GM19324 (cell line): ENCODE results near the gene CADPS2.
"Not testable (repeated sequence)": the region's sequence is repeated elsewhere in the genome, so short reads cannot be mapped to it uniquely, and the experiment has no call there.

Source experiments
- ATAC-seq: cut with Tn5 transposase; IDR thresholded peaks from one replicate; pipeline ENCODE4 v1.9.1; 2021; ENCODE audit warnings: mild to moderate bottlenecking, moderate library complexity; ENCODE audit not compliant: unreplicated experiment, low FRiP score

The CADPS2 gene

DNA sequence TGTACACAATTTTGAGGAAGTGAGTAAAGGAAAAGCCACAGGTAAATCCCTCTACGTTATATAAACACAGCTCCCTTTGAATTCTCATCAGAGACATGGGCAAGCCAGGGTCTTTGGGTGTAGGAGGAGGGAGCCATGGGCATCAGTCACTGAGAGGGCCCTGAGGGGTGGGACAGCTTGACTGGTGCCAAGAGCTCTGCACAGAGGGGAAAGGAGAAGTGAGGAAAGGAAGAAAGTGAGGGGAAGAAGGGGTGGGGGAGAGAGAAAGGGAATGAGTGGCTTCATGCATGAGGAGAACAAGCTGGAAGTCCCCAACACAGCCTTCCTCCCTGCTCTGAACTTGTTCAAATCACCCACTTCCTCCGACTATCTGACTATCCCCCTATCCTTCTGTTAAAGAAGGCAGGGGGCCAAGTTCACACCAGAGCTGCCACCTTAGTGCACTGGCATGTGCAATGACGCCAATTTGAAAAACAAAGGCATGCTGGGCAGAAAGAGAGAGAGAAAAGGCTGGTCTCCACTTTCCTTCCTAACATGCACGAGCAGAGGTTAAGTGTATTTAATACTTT, 167.2 kb downstream of the CADPS2 start:
- ATAC-seq, result no peak

DNA sequence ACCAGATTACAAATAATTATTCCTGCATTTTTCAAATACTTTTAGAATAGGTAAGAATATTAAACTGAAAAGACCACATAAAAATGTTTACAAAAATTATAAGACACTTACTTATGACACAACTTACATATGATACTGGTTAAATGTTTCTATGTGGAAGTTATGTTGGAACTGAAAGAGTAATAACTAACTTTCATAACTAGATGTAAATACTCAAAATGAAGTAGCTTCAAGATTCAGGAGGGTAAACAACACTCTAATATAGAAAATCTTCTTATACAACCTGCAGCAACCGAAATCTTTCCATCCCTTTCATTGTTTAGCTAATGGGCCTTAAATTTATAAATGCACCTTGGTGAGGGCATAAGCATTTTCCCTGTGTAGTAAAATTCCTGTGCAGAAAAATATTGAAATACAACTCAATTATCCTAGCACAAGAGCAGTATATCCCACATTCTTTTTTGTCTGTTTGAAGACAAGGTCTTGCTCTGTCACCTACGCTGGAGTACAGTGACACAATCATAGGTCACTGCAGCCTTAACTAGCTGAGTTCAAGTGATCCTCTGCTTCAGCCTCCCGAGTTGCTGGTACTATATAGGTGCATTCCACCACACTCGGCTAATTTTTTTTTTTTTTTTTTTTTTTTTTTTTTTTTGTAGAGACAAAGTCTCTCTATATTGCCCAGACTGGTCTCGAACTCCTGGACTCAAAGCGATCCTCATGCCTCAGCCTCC, 168.7 kb downstream of the CADPS2 start:
- ATAC-seq, result no peak

DNA sequence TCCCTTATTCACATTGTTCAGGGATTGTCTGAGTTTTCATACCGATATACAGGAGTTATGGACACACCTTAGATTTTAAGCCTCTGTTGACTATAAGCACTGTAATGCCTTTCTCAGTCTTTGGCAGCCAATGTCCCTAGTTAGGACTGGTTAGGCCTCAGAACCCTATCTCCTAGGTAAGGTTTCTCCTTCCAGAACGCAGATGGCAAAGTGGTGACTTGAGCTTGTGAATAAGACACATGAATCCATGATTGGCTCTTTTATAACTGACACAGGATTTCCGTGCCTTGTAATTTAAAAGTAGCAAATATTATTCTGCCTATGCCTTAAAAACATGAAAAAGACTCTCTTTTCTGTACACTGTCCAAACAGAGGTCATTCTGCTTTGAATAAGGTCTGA, 171.1 kb downstream of the CADPS2 start:
- ATAC-seq, result no peak

DNA sequence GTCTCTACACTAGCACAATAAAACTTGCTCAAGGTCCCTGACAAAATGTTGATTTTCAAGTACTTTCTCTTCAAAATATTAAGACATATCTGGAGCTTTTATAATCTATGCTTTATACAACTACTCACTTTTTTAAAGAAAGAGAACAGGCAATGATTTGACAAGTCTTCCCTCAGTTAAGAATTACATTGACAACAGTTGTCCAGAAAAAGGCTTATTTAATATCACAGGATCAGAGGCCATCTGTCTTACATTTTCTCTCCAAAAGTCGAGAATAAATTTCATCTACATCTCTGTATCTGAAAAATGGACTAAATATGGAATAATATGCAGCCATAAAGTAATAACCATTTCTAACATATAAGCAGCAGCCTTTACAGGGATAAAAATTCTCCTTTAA, 175.3 kb downstream of the CADPS2 start:
- no peak for ATAC-seq

DNA sequence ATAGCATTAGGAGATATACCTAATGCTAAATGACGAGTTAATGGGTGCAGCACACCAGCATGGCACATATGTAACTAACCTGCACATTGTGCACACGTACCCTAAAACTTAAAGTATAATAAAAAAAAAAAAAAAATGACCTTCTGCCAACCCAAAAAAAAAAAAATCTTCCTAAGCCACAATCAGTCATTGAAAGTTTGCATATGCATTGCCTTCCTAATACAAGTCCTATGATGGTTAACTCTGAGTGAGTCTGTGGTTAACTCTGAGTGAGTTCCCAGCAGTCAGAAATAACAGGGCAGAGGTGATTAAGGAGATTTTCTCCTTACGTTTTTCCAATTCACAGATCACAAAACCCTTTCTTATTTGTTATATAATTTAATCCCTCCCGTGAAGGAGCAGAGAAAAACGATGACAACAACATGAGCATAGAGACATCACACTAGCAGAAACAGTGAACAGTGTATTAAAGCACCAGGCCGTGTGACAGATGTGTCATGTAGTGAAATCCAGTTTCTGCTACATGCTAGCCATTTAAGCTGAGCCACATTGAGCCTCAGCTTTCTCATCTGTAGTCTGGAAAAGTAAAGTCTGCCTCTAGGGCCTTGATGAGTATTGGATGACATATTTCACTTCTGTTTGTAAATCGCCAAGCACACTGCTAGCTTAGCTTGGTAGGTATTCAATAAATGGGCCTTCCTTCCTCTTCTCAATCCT, 176.2 kb downstream of the CADPS2 start:
- ATAC-seq, result no peak

DNA sequence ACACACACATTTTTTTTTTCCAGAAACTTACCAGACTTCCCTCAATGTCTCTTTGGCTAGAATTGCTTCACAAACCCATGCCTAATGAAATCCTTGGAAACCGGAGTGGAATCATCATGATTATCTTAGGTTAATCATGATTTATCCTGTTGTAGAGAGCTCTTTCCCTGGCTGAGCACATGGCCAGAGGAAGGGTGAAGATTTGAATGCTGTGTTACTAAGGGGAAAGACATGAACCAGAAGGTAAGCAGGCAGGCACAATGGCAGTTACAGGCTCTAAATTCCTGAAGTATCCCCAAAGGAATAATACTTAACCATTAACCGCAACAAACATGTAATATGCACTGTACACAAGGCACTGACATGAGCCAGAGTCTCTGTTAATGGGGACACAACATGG, 179.4 kb downstream of the CADPS2 start:
- ATAC-seq, result no peak

DNA sequence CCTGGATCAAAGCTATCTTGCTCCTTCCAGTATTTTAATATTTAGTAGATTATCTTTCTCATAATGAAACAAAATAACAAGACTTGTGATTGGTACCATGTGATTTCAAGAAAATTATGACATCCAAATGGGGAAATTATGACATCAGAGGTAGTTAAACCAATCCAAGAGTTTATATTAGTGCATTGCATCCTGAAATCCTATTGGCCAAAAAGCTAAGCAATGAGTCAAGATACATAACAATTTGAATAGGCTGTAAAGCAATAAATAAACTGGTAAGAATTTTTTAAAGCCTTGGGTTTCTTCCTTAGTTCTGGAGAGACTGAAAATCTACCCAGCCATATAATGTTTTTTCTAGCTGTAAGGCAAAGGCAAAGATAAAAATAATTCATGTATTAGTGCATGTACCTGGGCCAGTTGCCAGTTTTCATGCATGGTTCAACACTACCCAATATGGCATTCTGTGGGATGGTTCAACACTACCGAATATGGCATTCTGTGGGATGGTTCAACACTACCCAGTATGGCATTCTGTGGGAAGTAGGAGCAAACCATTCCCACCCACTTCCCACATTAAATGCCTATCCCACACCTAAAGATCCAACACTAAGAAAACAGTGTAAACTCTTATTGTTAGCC, 183.3 kb downstream of the CADPS2 start, which contains the start of gene RNF148:
TSS of gene RNF148 (minus strand) at position 51 of the 639 bp plus-strand sequence. CDS start 172 bp downstream, outside the sequence.
- ATAC-seq, result no peak

DNA sequence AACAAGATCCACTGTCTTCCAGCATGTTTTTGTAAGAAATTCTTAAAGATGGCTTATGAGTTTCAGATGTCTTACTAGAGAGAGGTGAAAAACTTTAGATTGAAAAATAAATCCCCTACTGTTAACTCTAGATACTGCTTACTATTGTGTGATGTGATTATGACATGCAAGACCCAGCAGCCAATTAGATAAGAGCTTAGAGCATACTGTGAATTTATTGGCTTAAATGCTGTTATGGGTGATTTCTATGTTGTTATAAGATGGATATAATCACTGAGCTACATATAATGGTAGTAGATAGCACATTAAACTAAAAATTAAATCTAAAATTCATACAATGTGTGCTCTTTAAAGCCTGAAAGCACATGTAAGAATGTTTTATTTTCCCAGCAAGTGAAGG, 187.2 kb downstream of the CADPS2 start, which contains the start of gene RNF133:
TSS of gene RNF133 (minus strand) at position 101 of the 400 bp plus-strand sequence. CDS start 199 bp downstream, outside the sequence.
- ATAC-seq, result no peak

DNA sequence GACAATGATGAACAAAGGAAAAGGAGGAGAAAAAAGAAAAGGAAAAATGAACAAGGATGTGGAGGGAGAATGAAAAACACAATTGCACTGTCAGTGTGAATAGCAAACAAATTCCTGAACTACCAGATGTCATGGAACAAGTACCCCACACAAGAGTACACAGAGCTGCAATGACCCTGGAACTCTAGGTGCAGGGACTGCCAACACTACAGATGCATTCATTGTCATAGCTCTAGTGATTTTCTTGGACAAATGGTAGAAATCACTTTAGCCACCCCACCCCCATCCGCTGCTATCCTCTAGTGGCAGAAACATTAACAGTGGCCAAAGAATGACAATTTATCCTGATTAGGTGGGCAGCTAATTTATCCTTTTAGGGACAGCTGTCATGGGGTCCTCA, 190.4 kb downstream of the CADPS2 start:
- no peak for ATAC-seq

DNA sequence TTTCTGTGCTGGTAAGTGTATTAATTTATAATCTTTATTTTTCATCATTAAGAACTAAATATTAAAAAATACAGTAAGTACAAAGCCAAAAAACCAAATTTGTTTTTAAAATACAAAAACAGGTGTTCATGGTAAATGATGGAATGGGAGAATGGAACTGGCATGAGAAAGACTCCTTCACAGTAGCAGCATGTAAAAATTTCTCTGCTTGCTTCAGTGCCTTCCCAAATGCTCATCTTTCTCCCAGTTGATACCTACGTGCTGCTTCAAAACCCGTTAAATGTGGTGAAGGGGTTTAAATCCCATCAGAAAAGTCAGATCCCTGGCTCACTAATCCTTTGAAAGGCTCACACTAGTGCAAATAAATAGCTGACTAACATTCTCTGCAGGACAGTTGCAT, 191.6 kb downstream of the CADPS2 start:
- no peak for ATAC-seq

DNA sequence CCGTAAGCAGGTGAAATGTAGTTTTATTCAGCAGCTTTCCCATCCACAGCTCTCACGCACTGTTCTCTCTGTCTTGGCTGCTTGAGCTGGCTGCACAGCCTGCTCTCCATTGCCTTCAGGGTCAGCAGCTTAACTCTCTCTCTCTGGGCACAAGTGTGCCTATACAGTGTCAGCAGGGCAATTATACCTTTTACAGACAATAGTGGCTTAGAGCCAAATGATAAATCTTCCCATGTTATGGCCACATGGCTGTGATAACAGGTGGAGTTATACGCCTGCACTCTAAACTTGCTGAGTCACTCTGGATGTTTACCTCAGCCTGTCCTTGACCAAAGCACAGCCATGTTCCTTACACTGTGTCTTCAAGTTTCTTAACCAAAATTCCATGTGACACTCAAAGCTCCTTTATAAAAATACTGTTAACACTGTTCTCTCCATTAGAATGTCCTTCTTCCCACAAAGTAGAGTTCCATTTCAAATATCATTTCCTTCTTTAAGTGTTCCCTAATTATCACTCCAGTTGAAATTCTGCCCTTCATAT, 193.4 kb downstream of the CADPS2 start:
- ATAC-seq, result no peak

DNA sequence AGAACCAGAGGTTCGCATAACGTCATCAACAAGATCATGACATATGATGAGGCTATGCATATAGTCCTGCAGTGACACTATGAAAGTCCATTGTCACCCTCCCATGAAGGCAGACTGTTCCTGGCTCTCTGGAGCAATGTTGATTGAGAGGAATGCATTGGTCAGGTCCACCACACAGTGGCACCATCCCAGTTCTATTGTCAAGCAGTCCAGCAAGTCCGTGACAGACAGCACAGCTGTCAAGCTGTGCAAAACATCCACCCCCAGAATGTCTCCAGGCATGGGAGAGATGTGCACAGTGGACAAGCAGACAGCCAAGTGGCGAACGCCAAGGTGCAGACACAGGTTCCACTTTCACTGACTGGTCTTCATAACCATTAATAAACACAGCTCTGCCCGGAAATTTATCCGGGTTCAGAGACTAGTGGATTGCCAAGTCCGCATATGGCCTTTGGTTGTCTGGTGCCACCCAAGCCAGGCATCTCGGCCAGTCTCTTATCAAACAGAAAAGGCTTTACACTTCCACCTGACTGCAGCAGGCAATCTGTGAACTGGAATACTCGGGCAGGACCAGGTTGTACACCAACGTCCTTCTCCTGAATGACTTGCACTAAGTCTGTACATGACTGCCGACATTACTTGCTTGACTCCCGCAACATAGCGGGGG, 194.6 kb downstream of the CADPS2 start:
- ATAC-seq, result no peak

DNA sequence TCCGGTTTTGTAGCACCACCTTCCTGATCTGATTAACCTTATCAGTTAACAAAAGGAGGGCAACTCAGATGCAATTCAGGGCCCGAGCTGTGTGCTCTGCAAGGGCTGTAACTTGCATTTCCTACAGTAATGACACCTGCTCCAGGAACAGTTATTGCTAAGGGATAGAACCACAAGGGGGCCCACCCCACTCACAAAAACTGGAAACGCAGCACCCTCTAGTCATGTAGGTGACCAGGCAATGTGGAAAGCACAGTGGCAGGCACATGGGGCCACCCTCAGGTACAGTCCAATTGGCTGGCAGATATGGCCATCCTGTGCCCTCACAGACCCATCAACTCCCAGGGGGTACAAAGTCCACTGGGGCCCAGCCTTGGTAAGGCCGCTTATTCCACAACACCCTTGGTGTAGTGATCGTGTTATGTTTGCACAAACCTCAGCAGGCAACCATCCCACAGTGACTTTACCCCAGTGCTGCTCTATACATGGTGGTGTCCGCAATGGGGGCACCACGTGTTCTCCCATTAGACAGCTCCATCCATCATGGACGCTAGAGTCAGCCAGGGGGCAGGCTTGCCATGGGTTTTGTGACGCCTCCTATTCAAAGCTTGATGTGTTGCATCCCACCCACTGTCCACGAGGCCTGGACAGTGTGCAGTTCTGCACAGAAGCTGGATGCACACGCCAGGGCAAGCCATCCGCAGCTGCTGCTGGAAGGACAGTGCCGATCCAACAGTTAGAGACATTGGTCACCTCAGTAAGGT, 196.7 kb downstream of the CADPS2 start:
- no peak for ATAC-seq

DNA sequence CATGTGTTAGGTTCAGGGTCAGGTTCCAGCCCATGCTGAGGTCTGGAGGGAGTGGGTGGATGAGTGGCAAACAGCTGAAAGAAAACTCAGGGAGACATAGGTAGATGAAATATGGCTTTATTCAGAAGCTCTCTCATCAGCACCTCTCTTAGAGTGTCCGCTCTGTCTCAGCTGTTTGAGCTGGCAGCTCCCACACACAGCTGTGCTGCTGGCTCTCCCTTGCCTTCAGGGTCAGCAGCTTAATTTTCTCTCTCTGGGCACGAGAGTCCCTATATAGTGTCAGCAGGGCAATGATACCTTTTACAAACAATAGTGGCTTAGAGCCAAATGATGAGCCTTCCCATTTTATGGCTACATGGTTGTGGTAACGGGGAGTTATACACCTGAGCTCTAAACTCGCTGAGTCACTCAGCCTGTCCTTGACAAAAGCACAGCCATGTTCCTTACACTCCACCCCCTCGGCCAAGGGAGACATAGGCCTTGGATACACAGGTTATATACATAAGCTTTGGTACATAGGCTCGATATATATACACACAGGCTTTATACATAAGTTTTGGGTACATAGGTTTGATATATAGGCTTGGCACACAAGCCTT, 197.8 kb downstream of the CADPS2 start:
- no peak for ATAC-seq

DNA sequence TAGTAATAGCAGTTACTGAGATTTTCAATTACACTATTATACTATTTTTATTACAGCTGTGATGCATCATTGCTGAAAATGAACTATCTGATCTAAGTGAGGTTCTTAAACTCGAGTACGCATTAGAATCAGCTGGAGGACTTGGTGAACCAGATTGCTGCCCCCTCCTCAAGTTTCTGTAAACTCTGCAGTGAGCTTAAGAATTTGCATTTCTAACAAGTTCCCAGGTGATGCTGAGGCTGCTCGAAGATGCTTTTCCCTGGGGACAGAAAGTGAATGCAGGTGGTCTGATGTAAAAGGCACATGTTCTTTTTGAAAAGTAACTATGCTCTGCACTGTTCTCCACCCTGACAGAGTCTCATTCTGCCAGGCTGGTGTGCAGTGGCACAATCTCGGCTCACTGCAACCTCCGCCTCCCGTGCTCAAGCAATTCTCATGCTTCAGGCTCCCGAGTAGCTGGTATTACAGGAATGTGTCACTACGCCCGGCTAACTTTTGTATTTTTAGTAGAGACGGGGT, 199.8 kb downstream of the CADPS2 start:
- no peak for ATAC-seq

DNA sequence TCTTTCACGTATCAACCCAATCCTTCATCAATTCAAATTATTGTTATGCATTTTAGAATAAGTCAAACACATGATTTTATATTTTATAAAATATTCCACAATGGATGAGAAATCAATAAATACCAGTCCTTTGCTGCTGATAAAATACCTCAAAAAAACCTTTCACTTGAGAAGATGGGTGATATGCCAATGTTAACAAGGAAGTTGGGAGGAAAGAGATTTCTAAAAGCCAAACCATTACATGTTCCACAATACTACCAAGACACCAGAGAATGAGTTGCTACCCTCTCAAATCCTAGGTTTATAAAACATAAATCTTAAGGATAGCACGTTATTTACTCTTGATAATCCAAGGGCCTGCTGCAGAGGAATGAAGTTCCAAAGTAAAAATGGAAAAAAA, 201.8 kb downstream of the CADPS2 start:
- no peak for ATAC-seq

DNA sequence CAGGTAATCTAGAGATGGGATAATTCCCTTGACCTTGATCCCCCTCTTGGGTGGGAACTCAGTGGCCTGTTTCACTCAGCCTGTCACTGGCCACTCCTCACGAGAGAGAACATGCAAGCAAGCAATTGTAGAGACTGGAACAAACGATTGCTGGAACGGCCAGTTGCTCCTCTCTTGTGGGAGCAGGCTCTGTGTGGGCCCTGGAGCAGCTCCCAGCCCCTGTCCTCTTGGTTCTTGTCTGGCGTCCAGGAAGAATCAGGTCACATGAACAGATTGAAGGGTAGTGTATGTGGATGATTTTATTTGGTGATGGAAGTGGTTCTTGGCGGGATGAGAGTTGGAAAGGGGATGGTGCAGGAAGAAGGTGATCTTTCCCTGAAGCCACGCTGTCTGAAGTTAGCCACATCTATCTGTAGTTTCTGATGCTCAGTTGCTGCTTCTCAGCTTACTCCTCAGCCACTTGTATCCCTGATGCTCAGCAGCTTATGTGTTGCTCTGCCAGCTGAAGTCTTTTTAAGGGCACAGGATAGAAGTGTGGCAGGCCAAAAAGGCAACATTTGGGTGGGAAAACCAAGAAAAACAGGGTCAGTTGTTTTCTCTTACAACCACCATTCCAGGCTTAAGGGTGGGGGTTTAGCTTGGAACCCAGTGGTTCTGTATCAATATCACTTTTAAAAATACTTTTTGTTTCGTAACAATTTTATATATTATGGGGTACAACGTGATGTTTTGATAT, 203.3 kb downstream of the CADPS2 start:
- no peak for ATAC-seq

DNA sequence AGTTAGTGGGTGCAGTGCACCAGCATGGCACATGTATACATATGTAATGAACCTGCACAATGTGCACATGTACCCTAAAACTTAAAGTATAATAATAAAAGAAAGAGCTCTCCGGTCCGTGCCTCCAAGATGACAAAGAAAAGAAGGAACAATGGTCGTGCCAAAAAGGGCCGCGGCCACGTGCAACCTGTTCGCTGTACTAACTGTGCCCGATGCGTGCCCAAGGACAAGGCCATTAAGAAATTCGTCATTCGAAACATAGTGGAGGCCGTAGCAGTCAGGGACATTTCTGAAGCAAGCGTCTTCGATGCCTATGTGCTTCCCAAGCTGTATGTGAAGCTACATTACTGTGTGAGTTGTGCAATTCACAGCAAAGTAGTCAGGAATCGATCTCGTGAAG, 205.1 kb downstream of the CADPS2 start:
- not testable (repeated sequence) for ATAC-seq
